ENCODE results near the gene HCFC2.

Gene HCFC2

GRCh38 chr12:104143002-104143401 is 78.7 kb downstream of the HCFC2 start:
- DNase-seq (ENCODE audit: low read depth in 2 of 2), result no peak
- H3K4me3 ChIP-seq (replicated peaks in 1 of 2; ENCODE audit: low read depth in 2 of 2, low read length in 2 of 2), result no peak overlapping the region
- TF ChIP-seq, protein P1, sequence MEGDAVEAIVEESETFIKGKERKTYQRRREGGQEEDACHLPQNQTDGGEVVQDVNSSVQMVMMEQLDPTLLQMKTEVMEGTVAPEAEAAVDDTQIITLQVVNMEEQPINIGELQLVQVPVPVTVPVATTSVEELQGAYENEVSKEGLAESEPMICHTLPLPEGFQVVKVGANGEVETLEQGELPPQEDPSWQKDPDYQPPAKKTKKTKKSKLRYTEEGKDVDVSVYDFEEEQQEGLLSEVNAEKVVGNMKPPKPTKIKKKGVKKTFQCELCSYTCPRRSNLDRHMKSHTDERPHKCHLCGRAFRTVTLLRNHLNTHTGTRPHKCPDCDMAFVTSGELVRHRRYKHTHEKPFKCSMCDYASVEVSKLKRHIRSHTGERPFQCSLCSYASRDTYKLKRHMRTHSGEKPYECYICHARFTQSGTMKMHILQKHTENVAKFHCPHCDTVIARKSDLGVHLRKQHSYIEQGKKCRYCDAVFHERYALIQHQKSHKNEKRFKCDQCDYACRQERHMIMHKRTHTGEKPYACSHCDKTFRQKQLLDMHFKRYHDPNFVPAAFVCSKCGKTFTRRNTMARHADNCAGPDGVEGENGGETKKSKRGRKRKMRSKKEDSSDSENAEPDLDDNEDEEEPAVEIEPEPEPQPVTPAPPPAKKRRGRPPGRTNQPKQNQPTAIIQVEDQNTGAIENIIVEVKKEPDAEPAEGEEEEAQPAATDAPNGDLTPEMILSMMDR (IDR thresholded peaks at IDR 0.05; ENCODE audit: low read depth, low read length), result no peak

- DNase-seq (ENCODE audit: low read depth in 2 of 2), result peak in 1 of 2 donors; percentile 33
- TF ChIP-seq, protein P1 (IDR thresholded peaks at IDR 0.05; ENCODE audit: low read depth, low read length), result no peak
- H3K4me3 ChIP-seq (replicated peaks in 1 of 2; ENCODE audit: low read depth in 2 of 2, low read length in 2 of 2), result no peak overlapping the region
Observed at GRCh38 chr12:104143918-104144317, 79.6 kb downstream of the HCFC2 start.

DNA sequence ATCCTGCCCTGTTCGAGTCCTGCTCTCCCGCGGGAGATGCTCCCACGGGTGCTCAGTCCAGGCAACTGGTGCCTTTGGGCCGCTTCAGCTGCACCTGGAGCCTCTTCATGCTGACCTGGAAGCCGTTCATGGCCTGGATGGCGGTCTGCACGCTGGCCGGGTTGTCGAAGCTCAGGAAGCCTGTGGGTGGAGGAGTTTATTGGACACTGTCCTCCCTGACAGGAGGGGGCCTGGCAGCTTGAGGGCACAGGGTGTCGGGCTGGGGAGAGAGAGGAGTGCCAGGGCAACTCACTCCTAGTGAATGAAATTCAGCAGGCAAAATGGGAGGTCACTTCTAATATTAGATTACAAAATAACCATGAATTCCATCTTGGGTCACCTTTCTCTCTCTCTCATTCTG is 83.0 kb downstream of the HCFC2 start:
- no peak overlapping the region for H3K4me3 ChIP-seq (replicated peaks in 1 of 2; ENCODE audit: low read depth in 2 of 2, low read length in 2 of 2)
- no peak for DNase-seq (ENCODE audit: low read depth in 2 of 2)
- TF ChIP-seq, protein P1 (IDR thresholded peaks at IDR 0.05; ENCODE audit: low read depth, low read length), result no peak

DNA sequence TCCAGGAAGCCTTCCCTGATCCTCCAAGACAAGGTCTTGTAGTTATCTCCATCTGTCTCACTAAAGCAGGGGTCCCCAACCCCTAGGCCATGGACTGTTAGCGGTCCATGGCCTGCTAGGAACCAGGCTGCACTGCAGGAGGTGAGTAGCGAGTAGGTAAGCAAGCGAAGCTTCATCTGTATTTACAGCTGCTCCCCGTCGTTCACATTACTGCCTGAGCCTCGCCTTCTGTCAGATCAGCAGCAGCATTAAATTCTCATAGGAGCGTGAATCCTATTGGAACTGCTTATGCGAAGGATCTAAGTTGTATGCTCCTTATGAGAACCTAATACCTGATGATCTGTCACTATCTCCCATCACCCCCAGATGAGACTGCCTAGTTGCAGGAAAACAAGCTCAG is 86.1 kb downstream of the HCFC2 start:
- H3K4me3 ChIP-seq (replicated peaks in 1 of 2; ENCODE audit: low read depth in 2 of 2, low read length in 2 of 2), result no peak overlapping the region
- TF ChIP-seq, protein P1 (IDR thresholded peaks at IDR 0.05; ENCODE audit: low read depth, low read length), result no peak
- DNase-seq (ENCODE audit: low read depth in 2 of 2), result no peak

DNA sequence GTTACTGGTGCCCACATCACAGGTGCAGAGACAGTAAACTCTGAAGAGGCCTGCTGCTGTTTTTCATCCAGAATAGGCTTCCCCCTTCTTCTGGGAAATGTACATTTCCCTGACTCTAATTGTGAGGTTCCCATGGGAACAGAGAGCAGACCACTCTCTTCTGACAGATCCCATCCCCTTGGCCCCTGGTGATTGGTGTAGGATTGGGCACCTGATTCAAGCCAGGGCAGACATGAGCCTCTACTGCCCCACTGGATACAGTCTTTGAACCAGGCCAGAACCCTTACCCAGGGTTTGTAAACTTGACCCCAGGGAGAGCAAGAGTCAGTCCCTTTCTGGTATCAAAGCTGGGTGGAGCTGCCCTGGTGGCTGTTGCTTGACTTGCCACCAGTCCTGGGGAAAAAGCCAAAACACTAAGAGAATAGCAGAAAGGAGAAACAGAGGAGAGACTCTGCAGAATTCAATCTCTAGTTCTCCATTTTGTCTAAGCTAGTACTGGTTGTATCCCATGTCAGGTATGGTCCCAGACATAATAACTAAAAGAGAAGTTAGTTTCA is 88.4 kb downstream of the HCFC2 start:
- H3K4me3 ChIP-seq (replicated peaks in 1 of 2; ENCODE audit: low read depth in 2 of 2, low read length in 2 of 2), result no peak overlapping the region
- TF ChIP-seq, protein P1 (IDR thresholded peaks at IDR 0.05; ENCODE audit: low read depth, low read length), result no peak
- DNase-seq (ENCODE audit: low read depth in 2 of 2), result no peak

DNA sequence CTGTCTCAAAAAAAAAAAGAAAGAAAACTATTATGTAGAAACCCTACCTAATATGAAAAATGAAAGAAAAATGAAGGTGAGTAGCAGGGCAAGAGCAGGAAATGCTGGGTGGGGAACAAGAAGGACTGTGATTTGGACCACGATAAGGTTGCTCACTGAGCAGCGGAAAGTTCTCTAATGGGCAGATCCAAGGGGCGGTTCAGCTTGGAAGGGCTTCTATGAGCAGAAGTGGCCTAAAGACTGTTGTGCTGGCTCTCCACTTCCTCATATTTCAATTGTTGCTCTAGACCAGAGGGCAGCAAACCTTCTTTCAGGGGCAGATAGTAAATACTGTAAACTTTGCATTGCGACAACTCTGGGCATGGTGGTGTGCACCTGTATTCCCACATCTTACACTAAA is 90.0 kb downstream of the HCFC2 start:
- TF ChIP-seq, protein P1 (IDR thresholded peaks at IDR 0.05; ENCODE audit: low read depth, low read length), result no peak
- DNase-seq (ENCODE audit: low read depth in 2 of 2), result no peak
- no peak overlapping the region for H3K4me3 ChIP-seq (replicated peaks in 1 of 2; ENCODE audit: low read depth in 2 of 2, low read length in 2 of 2)

- TF ChIP-seq, protein P1 (IDR thresholded peaks at IDR 0.05; ENCODE audit: low read depth, low read length), result no peak
- no peak overlapping the region for H3K4me3 ChIP-seq (replicated peaks in 1 of 2; ENCODE audit: low read depth in 2 of 2, low read length in 2 of 2)
- DNase-seq (ENCODE audit: low read depth in 2 of 2), result no peak
Observed at GRCh38 chr12:104154806-104155205, 90.5 kb downstream of the HCFC2 start.
